Endothelial cell of hepatic sinusoid (primary cell): ENCODE measurements around the gene ANO4.

ENCODE experiments used
- in situ Hi-C: cut with HindIII; loops from 2 replicates; pipeline ENCODE4 v1.10.0; 2017; ENCODE audit warnings: low sequenced_read_pairs

The ANO4 gene

GRCh38 chr12:100984796-100985195 lies 190.2 kb downstream of the ANO4 start:
- in situ Hi-C loops, result loop anchor here (5.0 kb wide), 1 partner anchor 57 kb away; no protein-coding TSS in a partner anchor

- in situ Hi-C loops, result loop anchor here (5.0 kb wide), 1 partner anchor 60 kb away; no protein-coding TSS in a partner anchor
Measured at GRCh38 chr12:100986595-100987547, 192.3 kb downstream of the ANO4 start.

- in situ Hi-C loops, result loop anchor here (5.0 kb wide), 1 partner anchor 61 kb away; no protein-coding TSS in a partner anchor
Measured at GRCh38 chr12:100987552-100988521, 193.3 kb downstream of the ANO4 start.

GRCh38 chr12:100989509-100989908 lies 194.9 kb downstream of the ANO4 start:
- in situ Hi-C loops, result loop anchor here (5.0 kb wide), 1 partner anchor 62 kb away; no protein-coding TSS in a partner anchor

GRCh38 chr12:100991102-100991501 lies 196.5 kb downstream of the ANO4 start:
- in situ Hi-C loops, result no loop called here

- in situ Hi-C loops, result no loop called here
Measured at GRCh38 chr12:100992194-100992593, 197.6 kb downstream of the ANO4 start.

- in situ Hi-C loops, result no loop called here
Measured at GRCh38 chr12:100993916-100994450, 199.4 kb downstream of the ANO4 start.

- in situ Hi-C loops, result no loop called here
Measured at GRCh38 chr12:100995201-100995600, 200.6 kb downstream of the ANO4 start.

GRCh38 chr12:100995771-100996170 lies 201.2 kb downstream of the ANO4 start:
- in situ Hi-C loops, result no loop called here

- in situ Hi-C loops, result no loop called here
Measured at GRCh38 chr12:101001669-101002068, 207.1 kb downstream of the ANO4 start.

GRCh38 chr12:101002696-101003419 lies 208.3 kb downstream of the ANO4 start:
- in situ Hi-C loops, result no loop called here

- in situ Hi-C loops, result no loop called here
Measured at GRCh38 chr12:101004898-101005297, 210.3 kb downstream of the ANO4 start.

- in situ Hi-C loops, result no loop called here
Measured at GRCh38 chr12:101009274-101009673, 214.7 kb downstream of the ANO4 start.

- in situ Hi-C loops, result no loop called here
Measured at GRCh38 chr12:101010896-101011295, 216.3 kb downstream of the ANO4 start.

- in situ Hi-C loops, result no loop called here
Measured at GRCh38 chr12:101013993-101014392, 219.4 kb downstream of the ANO4 start.

GRCh38 chr12:101015044-101015443 lies 220.5 kb downstream of the ANO4 start:
- in situ Hi-C loops, result loop anchor here (5.0 kb wide), 1 partner anchor 37 kb away; no protein-coding TSS in a partner anchor

- in situ Hi-C loops, result loop anchor here (5.0 kb wide), 1 partner anchor 34 kb away; no protein-coding TSS in a partner anchor
Measured at GRCh38 chr12:101018540-101018939, 224.0 kb downstream of the ANO4 start.

- in situ Hi-C loops, result loop anchor here (5.0 kb wide), 1 partner anchor 33 kb away; no protein-coding TSS in a partner anchor
Measured at GRCh38 chr12:101019201-101019600, 224.6 kb downstream of the ANO4 start.

GRCh38 chr12:101019667-101020066 lies 225.1 kb downstream of the ANO4 start:
- in situ Hi-C loops, result loop anchor here (5.0 kb wide), 1 partner anchor 33 kb away; no protein-coding TSS in a partner anchor

GRCh38 chr12:101021442-101021841 lies 226.9 kb downstream of the ANO4 start:
- in situ Hi-C loops, result no loop called here
